AG09309 (cell line): ENCODE data around the gene FN3K.

Experiments
- DNase-seq: peaks from one replicate; pipeline ENCODE4 v3.0.0-alpha.2; 2010; ENCODE audit warnings: low read depth
- H3K4me3 ChIP-seq: 2 replicates; pipeline ENCODE4 v1.5.1; 2011; ENCODE audit warnings: mild to moderate bottlenecking, low read depth, low read length, moderate library complexity; ENCODE audit not compliant: control insufficient read depth
- TF ChIP-seq, protein P1 (sequence below): IDR thresholded peaks from 2 replicates; pipeline ENCODE4 v1.5.1; 2011; ENCODE audit warnings: mild to moderate bottlenecking, low read depth, low read length, inconsistent platforms; ENCODE audit not compliant: insufficient read depth, control insufficient read depth; ENCODE audit errors: missing control alignments

FN3K gene

DNA sequence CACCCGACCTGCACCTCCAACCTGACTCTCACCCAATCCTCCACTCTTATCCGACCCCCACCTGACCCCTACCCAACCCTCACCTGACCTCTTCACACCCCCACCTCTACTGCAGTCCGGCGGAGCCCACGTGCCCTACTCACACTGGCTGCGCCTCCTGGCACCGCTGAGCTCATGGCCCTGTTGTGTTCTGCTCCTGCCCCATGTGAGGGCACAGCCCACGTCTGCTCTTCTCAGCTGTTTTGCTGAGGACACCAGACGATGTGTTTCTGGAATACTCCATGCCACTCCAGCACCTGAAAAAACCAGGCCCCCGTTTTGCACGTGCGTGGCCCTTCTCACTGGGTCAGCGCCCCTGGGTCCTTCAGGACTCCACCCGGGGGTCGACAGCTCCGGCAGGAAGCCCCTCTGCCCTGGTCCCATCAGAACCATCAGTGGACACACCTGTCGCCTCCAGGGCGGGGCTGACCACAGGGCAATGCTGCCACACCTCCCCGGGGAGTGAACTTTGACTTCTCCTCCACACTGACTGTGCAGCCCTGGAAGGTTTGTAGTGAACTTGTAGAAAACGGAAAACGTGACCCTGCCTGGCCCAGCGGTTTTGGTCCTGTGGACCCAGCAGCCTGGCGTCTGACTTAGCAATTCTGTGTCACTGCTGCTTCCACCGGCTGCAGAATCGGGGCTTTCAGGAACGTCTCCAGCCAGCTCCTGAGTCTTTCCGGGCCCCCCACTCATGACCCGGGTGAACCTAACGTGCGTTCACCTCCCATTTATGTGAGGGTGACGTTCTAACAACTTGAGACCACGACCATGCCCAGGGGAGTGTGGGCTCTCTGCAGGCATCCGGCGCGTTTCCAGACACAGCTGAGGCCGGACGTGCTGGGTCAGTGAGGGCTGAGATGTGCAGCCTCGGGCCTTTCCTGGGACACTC lies 31.2 kb upstream of the FN3K start:
- H3K4me3 ChIP-seq: no peak overlapping the region
- TF ChIP-seq, protein P1, sequence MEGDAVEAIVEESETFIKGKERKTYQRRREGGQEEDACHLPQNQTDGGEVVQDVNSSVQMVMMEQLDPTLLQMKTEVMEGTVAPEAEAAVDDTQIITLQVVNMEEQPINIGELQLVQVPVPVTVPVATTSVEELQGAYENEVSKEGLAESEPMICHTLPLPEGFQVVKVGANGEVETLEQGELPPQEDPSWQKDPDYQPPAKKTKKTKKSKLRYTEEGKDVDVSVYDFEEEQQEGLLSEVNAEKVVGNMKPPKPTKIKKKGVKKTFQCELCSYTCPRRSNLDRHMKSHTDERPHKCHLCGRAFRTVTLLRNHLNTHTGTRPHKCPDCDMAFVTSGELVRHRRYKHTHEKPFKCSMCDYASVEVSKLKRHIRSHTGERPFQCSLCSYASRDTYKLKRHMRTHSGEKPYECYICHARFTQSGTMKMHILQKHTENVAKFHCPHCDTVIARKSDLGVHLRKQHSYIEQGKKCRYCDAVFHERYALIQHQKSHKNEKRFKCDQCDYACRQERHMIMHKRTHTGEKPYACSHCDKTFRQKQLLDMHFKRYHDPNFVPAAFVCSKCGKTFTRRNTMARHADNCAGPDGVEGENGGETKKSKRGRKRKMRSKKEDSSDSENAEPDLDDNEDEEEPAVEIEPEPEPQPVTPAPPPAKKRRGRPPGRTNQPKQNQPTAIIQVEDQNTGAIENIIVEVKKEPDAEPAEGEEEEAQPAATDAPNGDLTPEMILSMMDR: no peak
- no peak for DNase-seq

- no peak overlapping the region for H3K4me3 ChIP-seq
- TF ChIP-seq, protein P1: no peak
- DNase-seq: no peak
Measured at GRCh38 chr17:82704886-82705285, 30.5 kb upstream of the FN3K start.

- TF ChIP-seq, protein P1: no peak
- no peak overlapping the region for H3K4me3 ChIP-seq
- no peak for DNase-seq
Measured at GRCh38 chr17:82705756-82706155, 29.7 kb upstream of the FN3K start.

- no peak for DNase-seq
- TF ChIP-seq, protein P1: no peak
- H3K4me3 ChIP-seq: no peak overlapping the region
Measured at GRCh38 chr17:82709024-82709675, 26.3 kb upstream of the FN3K start.

DNA sequence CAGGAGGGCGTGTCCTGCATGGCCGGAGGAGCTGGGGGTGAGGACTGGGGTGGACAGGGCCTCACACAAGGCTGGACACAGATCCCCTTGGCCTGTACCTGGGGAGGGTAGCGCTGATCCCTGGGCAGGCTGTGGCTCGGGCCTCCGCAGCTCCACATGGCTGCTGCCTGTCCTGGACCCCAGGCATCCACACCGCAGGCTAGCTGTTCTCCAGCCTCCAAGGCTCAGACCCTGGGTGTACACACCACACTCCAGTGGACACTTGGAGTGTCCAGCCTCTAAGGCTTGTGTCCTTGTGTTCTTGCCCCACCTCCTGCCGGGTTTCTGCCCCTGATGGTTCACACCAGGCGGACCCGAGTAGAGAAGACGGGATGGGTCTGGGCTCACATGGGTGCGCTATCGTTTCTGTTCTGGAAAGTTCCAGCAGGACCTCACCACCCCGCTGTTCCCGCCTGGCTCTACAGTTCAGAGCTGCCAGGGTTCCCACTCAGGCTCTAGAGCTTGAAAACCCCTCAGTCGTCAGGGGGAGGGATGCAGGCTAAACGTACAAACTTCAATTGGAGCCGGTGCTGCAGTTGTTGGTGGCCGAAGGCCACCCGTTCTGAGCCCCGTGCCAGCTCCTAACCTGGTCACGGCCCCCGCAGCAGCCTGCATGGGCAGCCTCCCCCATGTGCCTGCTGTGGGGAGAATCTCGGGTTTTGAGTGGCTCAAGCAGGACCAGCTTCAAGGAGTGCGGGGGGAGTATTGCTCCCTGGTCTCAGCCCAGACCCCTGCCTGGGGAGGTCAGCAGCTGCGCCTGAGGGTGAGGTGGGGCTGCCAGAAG lies 25.5 kb upstream of the FN3K start:
- DNase-seq: no peak
- TF ChIP-seq, protein P1: no peak
- H3K4me3 ChIP-seq: no peak overlapping the region

- no peak overlapping the region for H3K4me3 ChIP-seq
- TF ChIP-seq, protein P1: no peak
- no peak for DNase-seq
Measured at GRCh38 chr17:82710499-82711232, 24.7 kb upstream of the FN3K start.
